Osteoblast (primary cell): ENCODE results near the gene ISL2. TPM values are rescaled to one million over a fixed set of nuclear protein-coding genes. Genes with fewer than 3 reads are reported as not detected.
A peak's percentile ranks its signal among the peaks of the same experiment; 100 is the strongest.

Experiments used
- DNase-seq: peaks from one replicate; pipeline ENCODE4 v3.0.0; 2011; ENCODE audit warnings: low spot score, mixed read lengths; ENCODE audit not compliant: insufficient read length; ENCODE audit errors: missing footprints
- H2AFZ ChIP-seq: 2 replicates; pipeline ENCODE4 v1.6.0; 2011; ENCODE audit warnings: mild to moderate bottlenecking, low read length
- H3K27ac ChIP-seq: 2 replicates; pipeline ENCODE4 v1.5.1; 2011; ENCODE audit warnings: mild to moderate bottlenecking, low read depth, low read length, moderate library complexity
- H3K27me3 ChIP-seq: 2 replicates; pipeline ENCODE4 v1.6.0; 2012; ENCODE audit warnings: mild to moderate bottlenecking, control low read depth, inconsistent platforms, low read length, moderate library complexity; ENCODE audit not compliant: insufficient read depth
- H3K36me3 ChIP-seq: 2 replicates; pipeline ENCODE4 v1.5.1; 2011; ENCODE audit warnings: mild to moderate bottlenecking, low read length, control low read depth, moderate library complexity; ENCODE audit not compliant: insufficient read depth
- H3K4me1 ChIP-seq: 2 replicates; pipeline ENCODE4 v1.5.1; 2011; ENCODE audit warnings: mild to moderate bottlenecking, low read length, control low read depth, moderate library complexity; ENCODE audit not compliant: insufficient read depth
- H3K4me2 ChIP-seq: 2 replicates; pipeline ENCODE4 v1.6.0; 2011; ENCODE audit warnings: mild to moderate bottlenecking, low read length; ENCODE audit not compliant: insufficient read depth
- H3K4me3 ChIP-seq: fragments of 200-600 bp; sonication (generic); 3 replicates; pipeline ENCODE4 v1.5.1; 2012; ENCODE audit warnings: mild to moderate bottlenecking, low read length, inconsistent platforms; ENCODE audit not compliant: insufficient read depth
- H3K79me2 ChIP-seq: 2 replicates; pipeline ENCODE4 v1.6.0; 2012; ENCODE audit warnings: mild to moderate bottlenecking, low read length, control low read depth, inconsistent platforms; ENCODE audit not compliant: insufficient read depth
- H3K9me3 ChIP-seq: 2 replicates; pipeline ENCODE4 v1.5.1; 2011; ENCODE audit warnings: low read depth, low read length, control low read depth
- H4K20me1 ChIP-seq: 2 replicates; pipeline ENCODE4 v1.6.0; 2012; ENCODE audit warnings: mild to moderate bottlenecking, low read length, control low read depth; ENCODE audit not compliant: insufficient read depth
- CTCF ChIP-seq: IDR thresholded peaks from 2 replicates; pipeline ENCODE4 v1.5.1; 2011; ENCODE audit warnings: mild to moderate bottlenecking, low read depth, low read length, moderate library complexity; ENCODE audit errors: extremely low read depth
- total RNA-seq: library from RNA; depleted of rRNA; stranded (reverse); fragments of >200 nt; gene quantifications from 2 replicates; pipeline ENCODE4 v1.2.3, GENCODE V29; 2012

Gene ISL2
- total RNA-seq, 1 donor, result 1.1 TPM

DNA sequence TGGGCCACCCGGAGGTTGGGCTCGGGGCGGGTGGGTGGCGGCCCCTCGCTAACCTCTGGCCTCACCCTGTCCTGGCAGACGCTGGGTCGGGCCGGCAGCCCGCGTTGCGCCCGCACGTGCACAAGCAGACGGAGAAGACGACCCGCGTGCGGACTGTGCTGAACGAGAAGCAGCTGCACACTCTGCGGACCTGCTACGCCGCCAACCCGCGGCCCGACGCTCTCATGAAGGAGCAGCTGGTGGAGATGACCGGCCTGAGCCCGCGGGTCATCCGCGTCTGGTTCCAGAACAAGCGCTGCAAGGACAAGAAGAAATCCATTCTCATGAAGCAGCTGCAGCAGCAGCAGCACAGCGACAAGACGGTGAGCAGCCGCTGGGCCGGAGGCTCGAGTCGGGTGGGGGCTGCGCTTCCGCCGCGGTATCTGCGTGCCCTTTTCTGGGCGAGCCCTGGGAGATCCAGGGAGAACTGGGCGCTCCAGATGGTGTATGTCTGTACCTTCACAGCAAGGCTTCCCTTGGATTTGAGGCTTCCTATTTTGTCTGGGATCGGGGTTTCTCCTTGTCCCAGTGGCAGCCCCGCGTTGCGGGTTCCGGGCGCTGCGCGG, 3.7 kb downstream of the ISL2 start:
- H2AFZ ChIP-seq, result no peak overlapping the region
- H3K36me3 ChIP-seq, result no peaks in the 10 kb centered on the region
- H3K4me3 ChIP-seq, result peak overlapping the region; percentile 47
- H3K4me2 ChIP-seq, result peak overlapping the region; percentile 69
- no peaks in the 10 kb centered on the region for H3K79me2 ChIP-seq
- no peaks in the 10 kb centered on the region for H3K9me3 ChIP-seq
- peaks cover 8% of the 10 kb centered on the region for H3K4me1 ChIP-seq
- H3K27me3 ChIP-seq, result peaks cover 99% of the 10 kb centered on the region
- DNase-seq, result peak; percentile 92
- TF ChIP-seq CTCF, result no peak
- no peaks in the 10 kb centered on the region for H4K20me1 ChIP-seq
- H3K27ac ChIP-seq, result no peak overlapping the region

DNA sequence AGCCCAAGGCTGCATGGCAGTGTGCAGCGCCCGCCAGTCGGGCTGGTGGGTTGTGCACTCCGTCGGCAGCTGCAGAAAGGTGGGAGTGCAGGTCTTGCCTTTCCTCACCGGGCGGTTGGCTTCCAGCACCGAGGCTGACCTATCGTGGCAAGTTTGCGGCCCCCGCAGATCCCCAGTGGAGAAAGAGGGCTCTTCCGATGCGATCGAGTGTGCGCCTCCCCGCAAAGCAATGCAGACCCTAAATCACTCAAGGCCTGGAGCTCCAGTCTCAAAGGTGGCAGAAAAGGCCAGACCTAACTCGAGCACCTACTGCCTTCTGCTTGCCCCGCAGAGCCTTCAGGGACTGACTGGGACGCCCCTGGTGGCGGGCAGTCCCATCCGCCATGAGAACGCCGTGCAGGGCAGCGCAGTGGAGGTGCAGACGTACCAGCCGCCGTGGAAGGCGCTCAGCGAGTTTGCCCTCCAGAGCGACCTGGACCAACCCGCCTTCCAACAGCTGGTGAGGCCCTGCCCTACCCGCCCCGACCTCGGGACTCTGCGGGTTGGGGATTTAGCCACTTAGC, 4.3 kb downstream of the ISL2 start:
- Histone ChIP-seq H3K9me3 (no peaks in the 10 kb centered on the region), H3K27me3 (peaks cover 99% of the 10 kb centered on the region), H3K4me1 (peaks cover 8% of the 10 kb centered on the region), H3K4me3 (no peak overlapping the region), H3K4me2 (peak overlapping the region; percentile 69), H4K20me1 (no peaks in the 10 kb centered on the region), H2AFZ (no peak overlapping the region), H3K36me3 (no peaks in the 10 kb centered on the region), H3K27ac (no peak overlapping the region), H3K79me2 (no peaks in the 10 kb centered on the region)
- no peak for TF ChIP-seq CTCF
- peak; percentile 87 for DNase-seq

- no peak for TF ChIP-seq CTCF
- Histone ChIP-seq H2AFZ (no peak overlapping the region), H3K79me2 (no peaks in the 10 kb centered on the region), H3K27ac (no peak overlapping the region), H4K20me1 (no peaks in the 10 kb centered on the region), H3K4me3 (no peak overlapping the region), H3K36me3 (no peaks in the 10 kb centered on the region), H3K4me1 (peaks cover 10% of the 10 kb centered on the region), H3K4me2 (no peak overlapping the region), H3K27me3 (peaks cover 99% of the 10 kb centered on the region), H3K9me3 (no peaks in the 10 kb centered on the region)
- DNase-seq, result peak; percentile 87
Observed at GRCh38 chr15:76341366-76342057, 4.9 kb downstream of the ISL2 start.

DNA sequence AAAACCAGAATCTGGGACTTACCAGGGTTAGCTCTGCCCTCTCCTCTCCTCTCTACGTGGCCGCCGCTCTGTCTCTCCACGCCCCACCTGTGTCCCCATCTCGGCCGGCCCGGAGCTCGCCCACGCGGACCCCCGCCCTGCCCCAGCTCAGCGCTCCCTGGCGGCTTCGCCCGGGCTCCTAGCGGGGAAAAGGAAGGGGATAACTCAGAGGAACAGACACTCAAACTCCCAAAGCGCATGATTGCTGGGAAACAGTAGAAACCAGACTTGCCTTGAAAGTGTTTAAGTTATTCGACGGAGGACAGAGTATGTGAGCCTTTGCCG, 5.4 kb downstream of the ISL2 start:
- Histone ChIP-seq H3K27ac (no peak overlapping the region), H3K4me2 (no peak overlapping the region), H3K27me3 (peaks cover 99% of the 10 kb centered on the region), H3K9me3 (no peaks in the 10 kb centered on the region), H3K4me3 (no peak overlapping the region), H4K20me1 (no peaks in the 10 kb centered on the region), H3K79me2 (no peaks in the 10 kb centered on the region), H3K4me1 (peaks cover 10% of the 10 kb centered on the region), H2AFZ (no peak overlapping the region), H3K36me3 (no peaks in the 10 kb centered on the region)
- no peak for TF ChIP-seq CTCF
- DNase-seq, result no peak
